ENCODE measurements around the gene VCAN.

DNA sequence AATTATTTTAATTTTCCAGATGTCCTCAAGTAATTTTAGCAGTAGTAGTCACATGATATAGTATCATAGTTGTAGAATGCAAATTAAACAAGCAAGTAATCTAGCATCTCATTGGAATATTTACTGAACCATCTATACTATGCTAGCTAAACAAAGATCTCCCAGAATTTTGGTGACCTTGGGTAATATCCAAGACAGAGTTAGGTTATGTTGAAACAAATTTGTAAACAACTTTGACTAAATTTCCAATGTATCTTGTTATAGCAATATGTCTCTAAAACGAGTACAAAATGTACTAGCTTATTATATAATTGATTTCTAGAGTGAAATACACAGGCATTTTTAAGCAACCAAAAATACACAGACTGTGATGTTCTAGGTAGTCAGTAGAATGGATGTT, 41.5 kb downstream of the VCAN start:
- TF ChIP-seq POLR2A (IDR thresholded peaks at IDR 0.05), result no peak
- TF ChIP-seq CTCF (IDR thresholded peaks at IDR 0.05), result no peak
- TF ChIP-seq POLR2AphosphoS5 (IDR thresholded peaks at IDR 0.05; ENCODE audit: insufficient read depth in 1 of 2, low read depth in 1 of 2), result no peak
